GM18861 (cell line): ENCODE data around the gene NXPH1.

Source experiments
- ATAC-seq: cut with Tn5 transposase; IDR thresholded peaks from one replicate; pipeline ENCODE4 v1.9.1; 2021; ENCODE audit not compliant: unreplicated experiment

NXPH1 gene

GRCh38 chr7:8590225-8590624 is 156.8 kb downstream of the NXPH1 start:
- ATAC-seq: no peak

GRCh38 chr7:8590791-8591190 is 157.4 kb downstream of the NXPH1 start:
- no peak for ATAC-seq

- ATAC-seq: no peak
Observed at GRCh38 chr7:8591289-8591688, 157.9 kb downstream of the NXPH1 start.

GRCh38 chr7:8592167-8592566 is 158.8 kb downstream of the NXPH1 start:
- no peak for ATAC-seq

- ATAC-seq: no peak
Observed at GRCh38 chr7:8594115-8594514, 160.7 kb downstream of the NXPH1 start.

- ATAC-seq: no peak
Observed at GRCh38 chr7:8597565-8597964, 164.2 kb downstream of the NXPH1 start.

GRCh38 chr7:8601121-8601520 is 167.7 kb downstream of the NXPH1 start:
- no peak for ATAC-seq

GRCh38 chr7:8605221-8605620 is 171.8 kb downstream of the NXPH1 start:
- ATAC-seq: no peak

GRCh38 chr7:8612584-8612983 is 179.2 kb downstream of the NXPH1 start:
- ATAC-seq: no peak

- no peak for ATAC-seq
Observed at GRCh38 chr7:8613191-8613590, 179.8 kb downstream of the NXPH1 start.

- ATAC-seq: no peak
Observed at GRCh38 chr7:8615019-8615418, 181.6 kb downstream of the NXPH1 start.

GRCh38 chr7:8618441-8619070 is 185.1 kb downstream of the NXPH1 start:
- no peak for ATAC-seq

GRCh38 chr7:8620169-8620568 is 186.8 kb downstream of the NXPH1 start:
- ATAC-seq: no peak

- no peak for ATAC-seq
Observed at GRCh38 chr7:8625612-8626011, 192.2 kb downstream of the NXPH1 start.

- ATAC-seq: no peak
Observed at GRCh38 chr7:8627325-8627724, 193.9 kb downstream of the NXPH1 start.

- ATAC-seq: no peak
Observed at GRCh38 chr7:8628656-8629055, 195.2 kb downstream of the NXPH1 start.

GRCh38 chr7:8629504-8629903 is 196.1 kb downstream of the NXPH1 start:
- ATAC-seq: no peak

- ATAC-seq: no peak
Observed at GRCh38 chr7:8637322-8637721, 203.9 kb downstream of the NXPH1 start.

- no peak for ATAC-seq
Observed at GRCh38 chr7:8638076-8638475, 204.7 kb downstream of the NXPH1 start.

- ATAC-seq: no peak
Observed at GRCh38 chr7:8639668-8640067, 206.3 kb downstream of the NXPH1 start.

GRCh38 chr7:8640671-8641070 is 207.3 kb downstream of the NXPH1 start:
- ATAC-seq: no peak

- no peak for ATAC-seq
Observed at GRCh38 chr7:8668627-8669500, 235.5 kb downstream of the NXPH1 start.

- no peak for ATAC-seq
Observed at GRCh38 chr7:8669501-8669851, 236.1 kb downstream of the NXPH1 start.
